T-cell (primary cell): ENCODE data around the gene LCP2. TPM values are rescaled to one million over a fixed set of nuclear protein-coding genes. Genes with fewer than 3 reads are reported as not detected.

Source experiments
- ATAC-seq, 4 experiments: fragments of 200-7000 bp in 3 of 4; fragments of 150-1000 bp in 1 of 4; cut with Tn5 transposase; replicated peaks in 1 of 4; 1 replicate in 3 of 4; 2 replicates in 1 of 4; pipeline ENCODE4 v1.10.0; 2021; ENCODE audit warnings: moderate library complexity in 3 of 4, mild to moderate bottlenecking in 2 of 4, moderate number of reproducible peaks in 1 of 4
- CTCF ChIA-PET, 2 donors: fragments of 300-600 bp; sonication (Branson Sonifier 250); formaldehyde crosslinking; loops; one replicate each; lab custom pipeline; 2022; ENCODE audit warnings: antibody characterized with exemption in 2 of 2; lab: Charles Lee
- POLR2A ChIA-PET, 2 donors: fragments of 300-600 bp; sonication (Branson Sonifier 250); formaldehyde crosslinking; loops; one replicate each; lab custom pipeline; 2022; ENCODE audit warnings: antibody characterized with exemption in 2 of 2; lab: Charles Lee
- DNase-seq, 35 experiments: peaks; one replicate each; pipeline versions ENCODE4 v3.0.0 to v3.0.0-alpha.2; 2013 to 2023
- H3K27ac ChIP-seq: one replicate; pipeline ENCODE4 v1.5.1; 2013; ENCODE audit warnings: low read length
- H3K27me3 ChIP-seq, 2 experiments: replicated peaks in 1 of 2; 1 replicate in 1 of 2; 2 replicates in 1 of 2; pipeline versions ENCODE4 v1.6.1 to v1.7.0; 2013; ENCODE audit warnings: low read length in 1 of 2, mixed read lengths in 1 of 2; ENCODE audit not compliant: control insufficient read depth in 2 of 2, insufficient read depth in 2 of 2; ENCODE audit errors: extremely low read depth in 1 of 2
- H3K36me3 ChIP-seq, 2 donors: 1 replicate in 1 of 2; 2 replicates in 1 of 2; pipeline versions ENCODE4 v1.6.1 to v1.7.0; 2013; ENCODE audit warnings: low read length in 1 of 2; ENCODE audit not compliant: control insufficient read depth in 2 of 2, insufficient read depth in 1 of 2; ENCODE audit errors: extremely low read depth in 1 of 2
- H3K4me1 ChIP-seq, 2 experiments: 1 replicate in 1 of 2; 2 replicates in 1 of 2; pipeline versions ENCODE4 v1.6.1 to v1.7.0; 2013; ENCODE audit warnings: low read length in 2 of 2, mixed read lengths in 1 of 2; ENCODE audit not compliant: insufficient read depth in 2 of 2, control insufficient read depth in 1 of 2; ENCODE audit errors: extremely low read depth in 1 of 2
- H3K4me3 ChIP-seq, 2 donors: 1 replicate in 1 of 2; 2 replicates in 1 of 2; pipeline versions ENCODE4 v1.5.1 to v1.7.0; 2013; ENCODE audit warnings: mild to moderate bottlenecking in 2 of 2, low read length in 1 of 2, moderate library complexity in 1 of 2; ENCODE audit not compliant: control insufficient read depth in 1 of 2; ENCODE audit errors: extremely low read depth in 1 of 2
- H3K9me3 ChIP-seq: 2 replicates; pipeline ENCODE4 v1.7.0; 2013
- H3K27ac Mint-ChIP-seq, 2 donors: one replicate each; pipeline ENCODE4 v1.8.0; 2020 to 2021; ENCODE audit warnings: mild to moderate bottlenecking in 2 of 2, mixed read lengths in 2 of 2
- H3K27me3 Mint-ChIP-seq, 2 donors: one replicate each; pipeline ENCODE4 v1.8.0; 2021 to 2022; ENCODE audit warnings: mixed read lengths in 2 of 2
- H3K36me3 Mint-ChIP-seq: one replicate; pipeline ENCODE4 v1.8.0; 2021; ENCODE audit warnings: mixed read lengths
- H3K4me1 Mint-ChIP-seq, 3 donors: one replicate each; pipeline ENCODE4 v1.8.0; 2020 to 2022; ENCODE audit warnings: mixed read lengths in 3 of 3, mild to moderate bottlenecking in 1 of 3
- H3K4me3 Mint-ChIP-seq, 3 donors: one replicate each; pipeline ENCODE4 v1.8.0; 2020 to 2022; ENCODE audit warnings: mild to moderate bottlenecking in 3 of 3, mixed read lengths in 3 of 3, moderate library complexity in 3 of 3
- H3K9me3 Mint-ChIP-seq, 3 donors: one replicate each; pipeline ENCODE4 v1.8.0; 2020 to 2022; ENCODE audit warnings: mixed read lengths in 3 of 3
- WGBS: methylation state at CpG from one replicate; pipeline ENCODE4 v1.1.5; 2013; ENCODE audit warnings: missing lambda C conversion rate; ENCODE audit not compliant: insufficient coverage; 5-methylcytosine and 5-hydroxymethylcytosine counted together
- total RNA-seq, 35 experiments: library from RNA in 6 of 35; stranded (reverse) in 6 of 35; fragments of 120-200 nt in 1 of 35; gene quantifications; one replicate each; pipeline versions ENCODE4 v1.2.1 to v1.2.4 and lab custom pipeline; 2013 to 2026

LCP2 gene
- total RNA-seq, 5 donors from 2014 or later (not counting 1 experiment from before 2014, with no cell fraction given), result 355 to 394 (median 374) TPM

- ChIA-PET POLR2A (interaction anchor here in 1 of 2 donors (0.8 kb wide), 2 partner anchors 12 to 19 kb away, joined by 3 to 4 read pairs; no protein-coding TSS in a partner anchor), CTCF (interaction anchor here in 1 of 2 donors (2.8 kb wide), 1 partner anchor 19 kb away, joined by 14 read pairs; no protein-coding TSS in a partner anchor)
- ATAC-seq, result no peak
- Histone ChIP-seq H3K36me3 (no peaks in the 10 kb centered on the region), H3K9me3 (no peaks in the 10 kb centered on the region), H3K27me3 (no peaks in the 10 kb centered on the region), H3K4me1 (peaks cover 47 to 52% of the 10 kb centered on the region in 2 experiments), H3K27ac (no peak overlapping the region), H3K4me3 (no peak overlapping the region)
- Mint-ChIP-seq H3K9me3 (no peaks in the 10 kb centered on the region), H3K4me3 (no peak overlapping the region), H3K4me1 (peaks cover 67 to 77% (median 75%) of the 10 kb centered on the region in 3 donors), H3K27me3 (no peaks in the 10 kb centered on the region), H3K27ac (peak overlapping the region; percentile 51 to 76), H3K36me3 (no peaks in the 10 kb centered on the region)
- no peak for DNase-seq
- WGBS, result no CpG with 5 or more reads among the region's 5 CpGs
These were observed 17.6 kb upstream of the LCP2 start for GRCh38 chr5:170315154-170315553.

DNA sequence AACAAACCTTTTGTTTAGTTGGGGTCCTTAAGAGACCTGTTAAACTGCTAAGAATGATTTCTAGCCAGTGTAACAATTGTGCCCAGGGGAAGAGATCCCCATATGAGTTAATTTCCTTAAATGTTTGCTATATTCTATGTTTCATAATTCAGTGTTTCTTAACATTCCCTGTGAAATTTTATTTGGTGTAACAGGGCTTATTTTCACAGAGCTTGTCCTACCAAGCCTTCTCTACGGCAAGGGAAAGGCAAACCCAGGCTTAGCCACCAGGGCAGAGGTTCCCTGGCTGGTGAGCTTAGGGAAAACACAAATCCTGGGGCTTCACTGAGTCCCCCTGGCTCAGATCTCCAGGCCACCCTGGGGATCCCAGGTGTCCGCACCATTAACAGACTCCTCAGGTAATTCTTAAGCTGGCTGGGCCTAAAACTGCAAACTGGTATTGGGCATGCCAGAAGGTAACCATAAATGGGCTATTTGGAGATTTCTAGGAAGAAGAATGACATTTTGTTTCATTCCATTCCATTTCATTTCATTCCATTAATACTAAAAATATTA lies 17.0 kb upstream of the LCP2 start:
- H3K27ac Mint-ChIP-seq, result peak overlapping the region; percentile 76 to 94
- no peak overlapping the region for H3K4me3 ChIP-seq
- ChIA-PET CTCF (interaction anchor here in 1 of 2 donors (1.3 to 2.8 kb wide), 6 partner anchors 12 to 48 kb away, joined by 4 to 17 read pairs (median 13); no protein-coding TSS in a partner anchor), POLR2A (interaction anchor here in 1 of 2 donors (0.8 kb wide), 2 partner anchors 12 to 20 kb away, joined by 3 to 4 read pairs; no protein-coding TSS in a partner anchor)
- ATAC-seq (no peak), DNase-seq (no peak)
- no peak overlapping the region for H3K4me3 Mint-ChIP-seq
- no peaks in the 10 kb centered on the region for H3K36me3 ChIP-seq
- H3K9me3 Mint-ChIP-seq, result no peaks in the 10 kb centered on the region
- no peaks in the 10 kb centered on the region for H3K27me3 Mint-ChIP-seq
- no peaks in the 10 kb centered on the region for H3K9me3 ChIP-seq
- H3K27ac ChIP-seq, result peak overlapping the region; percentile 74
- no peaks in the 10 kb centered on the region for H3K36me3 Mint-ChIP-seq
- no peaks in the 10 kb centered on the region for H3K27me3 ChIP-seq
- WGBS, result 100% methylated on average over 1 of the region's 2 CpGs
- H3K4me1 Mint-ChIP-seq, result peaks cover 69 to 78% (median 75%) of the 10 kb centered on the region in 3 donors
- peaks cover 51 to 56% of the 10 kb centered on the region in 2 experiments for H3K4me1 ChIP-seq

DNA sequence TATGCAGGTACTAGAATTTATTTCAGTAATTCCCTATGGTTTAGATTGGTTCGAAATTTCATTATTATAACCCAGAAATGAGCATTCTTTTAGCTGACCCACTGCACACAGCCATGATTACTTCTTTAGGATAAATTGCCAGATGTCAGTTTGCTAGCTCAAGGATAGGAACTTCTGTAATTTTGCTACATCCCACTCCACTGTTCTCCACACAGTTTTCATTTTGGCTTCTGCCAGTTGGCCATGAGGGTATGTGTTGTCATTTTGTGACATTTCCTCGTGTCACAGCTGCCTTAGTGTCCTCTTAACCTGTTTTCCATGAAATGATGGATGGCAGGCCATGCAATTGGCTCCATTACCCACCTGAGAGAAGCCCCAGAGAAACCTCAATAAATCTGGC lies 16.2 kb upstream of the LCP2 start:
- H3K9me3 Mint-ChIP-seq, result no peaks in the 10 kb centered on the region
- DNase-seq, result no peak
- peak overlapping the region; percentile 74 for H3K27ac ChIP-seq
- H3K27ac Mint-ChIP-seq, result peak overlapping the region; percentile 94 to 97
- peaks cover 65 to 73% (median 73%) of the 10 kb centered on the region in 3 donors for H3K4me1 Mint-ChIP-seq
- CTCF ChIA-PET, result interaction anchor here in 1 of 2 donors (0.7 to 2.8 kb wide), 10 partner anchors 11 to 48 kb away, joined by 3 to 17 read pairs (median 10); no protein-coding TSS in a partner anchor
- H3K4me3 ChIP-seq, result no peak overlapping the region
- no CpG with 5 or more reads among the region's 2 CpGs for WGBS
- POLR2A ChIA-PET, result interaction anchor here (0.6 to 1.3 kb wide), 5 partner anchors 10 to 1672 kb away, joined by 3 to 9 read pairs (median 3); no protein-coding TSS in a partner anchor
- no peaks in the 10 kb centered on the region for H3K27me3 Mint-ChIP-seq
- H3K27me3 ChIP-seq, result no peaks in the 10 kb centered on the region
- H3K4me3 Mint-ChIP-seq, result peak overlapping the region; percentile 64 to 81 (median 70)
- no peaks in the 10 kb centered on the region for H3K36me3 ChIP-seq
- H3K9me3 ChIP-seq, result no peaks in the 10 kb centered on the region
- H3K4me1 ChIP-seq, result peaks cover 43 to 51% of the 10 kb centered on the region in 2 experiments
- no peak for ATAC-seq
- no peaks in the 10 kb centered on the region for H3K36me3 Mint-ChIP-seq

- Histone ChIP-seq H3K4me3 (no peak overlapping the region), H3K27ac (peak overlapping the region; percentile 74), H3K4me1 (peaks cover 38 to 48% of the 10 kb centered on the region in 2 experiments), H3K27me3 (no peaks in the 10 kb centered on the region), H3K9me3 (no peaks in the 10 kb centered on the region), H3K36me3 (no peaks in the 10 kb centered on the region)
- Mint-ChIP-seq H3K27me3 (no peaks in the 10 kb centered on the region), H3K4me1 (peaks cover 61 to 75% (median 74%) of the 10 kb centered on the region in 3 donors), H3K36me3 (no peaks in the 10 kb centered on the region), H3K27ac (peak overlapping the region; percentile 94 to 97), H3K4me3 (peak overlapping the region; percentile 64 to 81 (median 70)), H3K9me3 (no peaks in the 10 kb centered on the region)
- peak in 12 of 35 experiments; percentile 17 to 72 (median 32) for DNase-seq
- WGBS, result no CpG with 5 or more reads among the region's 6 CpGs
- POLR2A ChIA-PET, result interaction anchor here (0.6 to 1.3 kb wide), 5 partner anchors 10 to 1672 kb away, joined by 3 to 9 read pairs (median 3); no protein-coding TSS in a partner anchor
- ATAC-seq, result peak; percentile 65 to 76 (median 74)
- CTCF ChIA-PET, result interaction anchor here in 1 of 2 donors (0.7 to 2.8 kb wide), 11 partner anchors 10 to 47 kb away, joined by 3 to 17 read pairs (median 8); partner anchors contain the start of gene LCP2
These were observed 15.8 kb upstream of the LCP2 start for GRCh38 chr5:170313344-170313743.

DNA sequence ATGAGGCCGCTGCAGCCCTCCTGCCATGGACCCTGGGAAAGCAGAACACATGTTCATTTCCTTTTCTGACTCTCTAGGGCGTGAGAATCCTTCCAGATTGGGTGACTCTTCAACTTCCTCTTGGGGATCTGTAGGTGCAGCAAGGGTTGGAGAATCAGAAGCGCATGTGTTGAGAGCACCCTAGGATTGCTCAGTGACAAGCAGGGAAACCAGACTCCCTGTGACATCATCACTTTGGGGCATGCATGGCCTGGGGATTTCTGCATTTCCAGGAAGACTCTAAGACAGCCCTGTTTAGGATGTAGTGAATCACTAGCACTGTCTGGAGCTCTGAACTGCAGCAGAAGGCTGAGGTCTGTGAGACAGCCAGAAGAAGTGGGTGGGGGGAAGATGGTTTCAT lies 15.1 kb upstream of the LCP2 start:
- H3K4me3 Mint-ChIP-seq, result peak overlapping the region; percentile 55 to 81 (median 64)

GRCh38 chr5:170312301-170312595 lies 14.7 kb upstream of the LCP2 start:
- WGBS, result 84% methylated on average over 5 of the region's 5 CpGs
- POLR2A ChIA-PET, result no interaction called here
- H3K27me3 ChIP-seq, result no peaks in the 10 kb centered on the region
- peaks cover 56 to 72% (median 70%) of the 10 kb centered on the region in 3 donors for H3K4me1 Mint-ChIP-seq
- peak overlapping the region; percentile 55 to 81 (median 64) for H3K4me3 Mint-ChIP-seq
- ATAC-seq (no peak), DNase-seq (no peak)
- H3K4me3 ChIP-seq, result no peak overlapping the region
- H3K9me3 ChIP-seq, result no peaks in the 10 kb centered on the region
- H3K9me3 Mint-ChIP-seq, result no peaks in the 10 kb centered on the region
- H3K36me3 ChIP-seq, result no peaks in the 10 kb centered on the region
- no peaks in the 10 kb centered on the region for H3K27me3 Mint-ChIP-seq
- H3K4me1 ChIP-seq, result peaks cover 37 to 48% of the 10 kb centered on the region in 2 experiments
- H3K36me3 Mint-ChIP-seq, result no peaks in the 10 kb centered on the region
- H3K27ac Mint-ChIP-seq, result peak overlapping the region; percentile 94 to 97
- H3K27ac ChIP-seq, result peak overlapping the region; percentile 74
- CTCF ChIA-PET, result interaction anchor here in 1 of 2 donors (1.3 to 2.8 kb wide), 2 partner anchors 15 to 22 kb away, joined by 3 to 14 read pairs; partner anchors contain the start of gene LCP2

More for the DNA sequence above, 15.1 kb upstream of the LCP2 start:
- no peaks in the 10 kb centered on the region for H3K27me3 ChIP-seq
- no peaks in the 10 kb centered on the region for H3K27me3 Mint-ChIP-seq
- peak overlapping the region; percentile 94 to 97 for H3K27ac Mint-ChIP-seq
- no peak overlapping the region for H3K4me3 ChIP-seq
- WGBS, result 10% methylated on average over 2 of the region's 3 CpGs
- ATAC-seq (peak; percentile 67 to 85 (median 78)), DNase-seq (peak in 17 of 35 experiments; percentile 16 to 79 (median 39))
- peaks cover 56 to 69% (median 69%) of the 10 kb centered on the region in 3 donors for H3K4me1 Mint-ChIP-seq
- no peaks in the 10 kb centered on the region for H3K9me3 Mint-ChIP-seq
- CTCF ChIA-PET, result interaction anchor here in 1 of 2 donors (1.2 to 2.8 kb wide), 5 partner anchors 10 to 22 kb away, joined by 3 to 17 read pairs (median 14); partner anchors contain the start of gene LCP2
- no peaks in the 10 kb centered on the region for H3K36me3 Mint-ChIP-seq
- POLR2A ChIA-PET, result interaction anchor here in 1 of 2 donors (1.1 kb wide), 1 partner anchor 19 kb away, joined by 3 read pairs; no protein-coding TSS in a partner anchor
- no peaks in the 10 kb centered on the region for H3K9me3 ChIP-seq
- no peaks in the 10 kb centered on the region for H3K36me3 ChIP-seq
- peaks cover 37 to 48% of the 10 kb centered on the region in 2 experiments for H3K4me1 ChIP-seq
- H3K27ac ChIP-seq, result peak overlapping the region; percentile 74
